Gastroesophageal sphincter (tissue), 4 donors: Measurements from ENCODE around the gene HLA-DPA1. TPM values are rescaled to one million over a fixed set of nuclear protein-coding genes. Genes with fewer than 3 reads are reported as not detected.
A peak's percentile ranks its signal among the peaks of the same experiment; 100 is the strongest.

Experiments
- ATAC-seq: fragments of 150-250 bp; one replicate; pipeline ENCODE4 v1.9.1; 2016; ENCODE audit warnings: mild to moderate bottlenecking, moderate library complexity
- H3K27ac ChIP-seq, 4 donors: fragments of 200-600 bp; sonication (generic) in 3 of 4; 1 replicate in 3 of 4; 2 replicates in 1 of 4; pipeline ENCODE4 v1.5.1; 2016 to 2019
- H3K27me3 ChIP-seq: fragments of 200-600 bp; sonication (generic); one replicate; pipeline ENCODE4 v1.5.1; 2019
- H3K36me3 ChIP-seq, 2 donors: fragments of 200-600 bp; sonication (generic); one replicate each; pipeline ENCODE4 v1.5.1; 2019; ENCODE audit warnings: control low read depth in 1 of 2
- H3K4me1 ChIP-seq, 3 donors: fragments of 200-600 bp; sonication (generic); 1 replicate in 2 of 3; 2 replicates in 1 of 3; pipeline ENCODE4 v1.5.1; 2016 to 2019; ENCODE audit warnings: control low read depth in 2 of 3
- H3K4me3 ChIP-seq, 2 donors: fragments of 200-600 bp; sonication (generic); one replicate each; pipeline ENCODE4 v1.5.1; 2019; ENCODE audit warnings: mild to moderate bottlenecking in 1 of 2, moderate library complexity in 1 of 2
- H3K9me3 ChIP-seq, 3 donors: fragments of 200-600 bp; sonication (generic); one replicate each; pipeline ENCODE4 v1.5.1; 2017 to 2019; ENCODE audit warnings: control low read depth in 2 of 3
- EP300 ChIP-seq: sonication (generic); formaldehyde crosslinking; IDR thresholded peaks from one replicate; pipeline ENCODE4 v1.6.1; 2017; ENCODE audit warnings: antibody characterized with exemption, mild to moderate bottlenecking
- POLR2A ChIP-seq, 2 donors: fragments of 450-650 bp; IDR thresholded peaks; one replicate each; pipeline ENCODE4 v1.6.1; 2017; ENCODE audit warnings: antibody characterized with exemption in 2 of 2, mild to moderate bottlenecking in 2 of 2, moderate library complexity in 1 of 2
- POLR2AphosphoS5 ChIP-seq: sonication (generic); formaldehyde crosslinking; IDR thresholded peaks from one replicate; pipeline ENCODE4 v1.6.1; 2017; ENCODE audit warnings: antibody characterized with exemption
- WGBS, 2 donors: methylation state at CpG; one replicate each; pipeline ENCODE4 v1.1.5; 2018; ENCODE audit warnings: low coverage in 1 of 2; 5-methylcytosine and 5-hydroxymethylcytosine counted together
- total RNA-seq, 4 donors: library from RNA; depleted of rRNA; stranded (reverse); fragments of >200 nt; gene quantifications; one replicate each; pipeline ENCODE4 v1.1.0, GENCODE V29; 2016
- TF ChIP-seq, protein P1 (sequence below), 4 experiments: fragments of 200-600 bp in 2 of 4; fragments of 450-650 bp in 2 of 4; sonication (generic) in 1 of 4; IDR thresholded peaks; one replicate each; pipeline ENCODE4 v1.5.1; 2017 to 2019; ENCODE audit warnings: antibody characterized with exemption in 4 of 4, mild to moderate bottlenecking in 2 of 4, moderate library complexity in 2 of 4

Gene HLA-DPA1
- total RNA-seq, 4 donors from 2014 or later = 20.2 to 125 (median 45.4) TPM

- ATAC-seq = no peak
- H3K4me3 ChIP-seq = no peak overlapping the region
- H3K9me3 ChIP-seq = no peaks in the 10 kb centered on the region
- H3K27me3 ChIP-seq = peaks cover 24% of the 10 kb centered on the region
- TF ChIP-seq, protein P1, sequence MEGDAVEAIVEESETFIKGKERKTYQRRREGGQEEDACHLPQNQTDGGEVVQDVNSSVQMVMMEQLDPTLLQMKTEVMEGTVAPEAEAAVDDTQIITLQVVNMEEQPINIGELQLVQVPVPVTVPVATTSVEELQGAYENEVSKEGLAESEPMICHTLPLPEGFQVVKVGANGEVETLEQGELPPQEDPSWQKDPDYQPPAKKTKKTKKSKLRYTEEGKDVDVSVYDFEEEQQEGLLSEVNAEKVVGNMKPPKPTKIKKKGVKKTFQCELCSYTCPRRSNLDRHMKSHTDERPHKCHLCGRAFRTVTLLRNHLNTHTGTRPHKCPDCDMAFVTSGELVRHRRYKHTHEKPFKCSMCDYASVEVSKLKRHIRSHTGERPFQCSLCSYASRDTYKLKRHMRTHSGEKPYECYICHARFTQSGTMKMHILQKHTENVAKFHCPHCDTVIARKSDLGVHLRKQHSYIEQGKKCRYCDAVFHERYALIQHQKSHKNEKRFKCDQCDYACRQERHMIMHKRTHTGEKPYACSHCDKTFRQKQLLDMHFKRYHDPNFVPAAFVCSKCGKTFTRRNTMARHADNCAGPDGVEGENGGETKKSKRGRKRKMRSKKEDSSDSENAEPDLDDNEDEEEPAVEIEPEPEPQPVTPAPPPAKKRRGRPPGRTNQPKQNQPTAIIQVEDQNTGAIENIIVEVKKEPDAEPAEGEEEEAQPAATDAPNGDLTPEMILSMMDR (IDR thresholded peaks at IDR 0.05) = no peak
- no peak for TF ChIP-seq EP300
- no peak for TF ChIP-seq POLR2A (IDR thresholded peaks at IDR 0.05)
- H3K4me1 ChIP-seq = peaks cover 0 to 35% (median 4%) of the 10 kb centered on the region in 3 donors
- H3K36me3 ChIP-seq = no peaks in the 10 kb centered on the region
- WGBS, 2 donors = 58 to 78% methylated on average over 5 of the region's 5 CpGs
- H3K27ac ChIP-seq = no peak overlapping the region
Observed at GRCh38 chr6:33077908-33078307, 4.5 kb upstream of the HLA-DPA1 start.

GRCh38 chr6:33076406-33076934 lies 3.0 kb upstream of the HLA-DPA1 start:
- WGBS, 2 donors = 60 to 65% methylated on average over 1 to 3 of the region's 3 CpGs
- no peaks in the 10 kb centered on the region for H3K9me3 ChIP-seq
- peak overlapping the region in 3 of 4 donors; percentile 39 to 77 (median 69) for H3K27ac ChIP-seq
- H3K4me1 ChIP-seq = peaks cover 0 to 21% (median 0%) of the 10 kb centered on the region in 3 donors
- no peaks in the 10 kb centered on the region for H3K36me3 ChIP-seq
- H3K4me3 ChIP-seq = peak overlapping the region; percentile 2 to 40
- ATAC-seq = no peak
- peaks cover 24% of the 10 kb centered on the region for H3K27me3 ChIP-seq
- no peak for TF ChIP-seq POLR2A (IDR thresholded peaks at IDR 0.05)
- TF ChIP-seq EP300 = no peak
- TF ChIP-seq, protein P1 (IDR thresholded peaks at IDR 0.05) = no peak
- TF ChIP-seq POLR2AphosphoS5 = no peak

- ATAC-seq = peak; percentile 70
- Histone ChIP-seq H3K36me3 (no peaks in the 10 kb centered on the region), H3K9me3 (no peaks in the 10 kb centered on the region), H3K4me3 (peak within 1 kb of the TSS; percentile 2 to 40), H3K27ac (peak within 1 kb of the TSS in 3 of 4 donors; percentile 41 to 77 (median 69)), H3K4me1 (peaks cover 0 to 14% (median 0%) of the 10 kb centered on the region in 3 donors), H3K27me3 (peaks cover 20% of the 10 kb centered on the region)
- WGBS, 2 donors = 45 to 47% methylated on average over 4 to 7 of the region's 10 CpGs
- no peak for TF ChIP-seq EP300
- no peak for TF ChIP-seq POLR2AphosphoS5
- TF ChIP-seq, protein P1 (IDR thresholded peaks at IDR 0.05) = no peak
- TF ChIP-seq POLR2A (IDR thresholded peaks at IDR 0.05) = peak in 1 of 2 donors; percentile 34
Observed at GRCh38 chr6:33075568-33076405, 2.3 kb upstream of the HLA-DPA1 start, which contains the start of gene HLA-DPB1. Gene HLA-DPB1 (plus strand): TSS chr6:33075990. CDS start chr6:33076042, 52 bp downstream.

DNA sequence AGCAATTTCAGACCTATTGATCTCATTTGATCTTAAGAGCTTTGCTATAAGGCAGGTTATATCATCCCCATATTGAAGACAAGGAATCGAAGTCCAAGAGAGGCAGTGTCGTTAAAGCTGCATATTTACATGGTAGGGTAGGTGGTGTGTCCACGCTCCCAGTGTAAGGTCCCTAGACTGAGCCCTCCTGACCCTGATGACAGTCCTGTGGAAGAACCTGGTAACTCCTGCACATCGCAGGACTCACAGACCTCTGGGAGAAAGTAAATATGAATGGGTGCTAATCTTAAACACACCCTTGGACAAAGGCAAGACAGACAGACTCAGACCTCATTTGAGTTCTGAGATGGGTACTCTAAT lies 1.7 kb upstream of the HLA-DPA1 start:
- Histone ChIP-seq H3K4me3 (no peak overlapping the region), H3K36me3 (no peaks in the 10 kb centered on the region), H3K27ac (peak overlapping the region in 3 of 4 donors; percentile 41 to 77 (median 63)), H3K27me3 (peaks cover 19% of the 10 kb centered on the region), H3K9me3 (no peaks in the 10 kb centered on the region), H3K4me1 (peaks cover 0 to 9% (median 0%) of the 10 kb centered on the region in 3 donors)
- TF ChIP-seq POLR2AphosphoS5 (no peak), EP300 (no peak), POLR2A (IDR thresholded peaks at IDR 0.05) (no peak)
- TF ChIP-seq, protein P1 (IDR thresholded peaks at IDR 0.05) = no peak
- ATAC-seq = no peak
- WGBS, 2 donors = 90 to 98% methylated on average over 4 of the region's 4 CpGs
